Gastrocnemius medialis (tissue), 4 donors: ENCODE results near the gene SPAG4. TPM values are rescaled to one million over a fixed set of nuclear protein-coding genes. Genes with fewer than 3 reads are reported as not detected.

Experiments used
- ATAC-seq, 2 donors: fragments of 150-250 bp; one replicate each; pipeline ENCODE4 v1.9.1; 2016
- DNase-seq, 2 donors: peaks; one replicate each; pipeline ENCODE4 v3.0.0-alpha.2; 2019
- H3K27ac ChIP-seq, 4 donors: fragments of 200-600 bp; sonication (generic); 1 replicate in 1 of 4; 2 replicates in 3 of 4; pipeline ENCODE4 v1.5.1; 2016 to 2018; ENCODE audit warnings: mild to moderate bottlenecking in 2 of 4, moderate library complexity in 1 of 4
- H3K27me3 ChIP-seq, 3 donors: fragments of 200-600 bp; sonication (generic) in 2 of 3; 1 replicate in 1 of 3; 2 replicates in 2 of 3; pipeline versions ENCODE4 v1.5.1 to v1.6.0; 2016 to 2019; ENCODE audit warnings: mild to moderate bottlenecking in 1 of 3, moderate library complexity in 1 of 3
- H3K36me3 ChIP-seq, 2 donors: fragments of 200-600 bp; sonication (generic) in 1 of 2; one replicate each; pipeline ENCODE4 v1.5.1; 2017 to 2018
- H3K4me1 ChIP-seq, 2 donors: fragments of 200-600 bp; sonication (generic) in 1 of 2; one replicate each; pipeline ENCODE4 v1.5.1; 2016 to 2017; ENCODE audit warnings: mild to moderate bottlenecking in 2 of 2
- H3K4me3 ChIP-seq, 4 donors: fragments of 200-600 bp; sonication (generic) in 3 of 4; 1 replicate in 1 of 4; 2 replicates in 3 of 4; pipeline ENCODE4 v1.5.1; 2016 to 2019; ENCODE audit warnings: mild to moderate bottlenecking in 2 of 4
- H3K9me3 ChIP-seq, 3 donors: fragments of 200-600 bp; sonication (generic) in 2 of 3; 1 replicate in 1 of 3; 2 replicates in 2 of 3; pipeline ENCODE4 v1.5.1; 2016 to 2019
- CTCF ChIP-seq, 5 experiments: fragments of 450-650 bp in 3 of 5; fragments of 200-600 bp in 2 of 5; sonication (generic) in 2 of 5; IDR thresholded peaks in 4 of 5; conservative IDR thresholded peaks in 1 of 5; 1 replicate in 4 of 5; 2 replicates in 1 of 5; pipeline ENCODE4 v1.5.1; 2016 to 2019; ENCODE audit warnings: antibody characterized with exemption in 5 of 5, mild to moderate bottlenecking in 3 of 5, moderate library complexity in 3 of 5
- POLR2A ChIP-seq, 2 donors: fragments of 450-650 bp; IDR thresholded peaks; one replicate each; pipeline ENCODE4 v1.6.1; 2017; ENCODE audit warnings: antibody characterized with exemption in 2 of 2, mild to moderate bottlenecking in 2 of 2, moderate library complexity in 2 of 2
- in situ Hi-C, 4 donors: fragments of 200-750 bp; cut with MboI; loops; one replicate each; pipeline versions ENCODE4 v1.15.0 to v1.8.0; 2017; ENCODE audit warnings: low sequenced_read_pairs in 4 of 4
- intact Hi-C: fragments of 100-400 bp; cut with DNase I; formaldehyde crosslinking; loops from one replicate; pipeline ENCODE4 v1.15.1; 2023; ENCODE audit warnings: low total_unique reads
- total RNA-seq, 4 donors: library from RNA; depleted of rRNA; stranded (reverse); fragments of >200 nt; gene quantifications; one replicate each; pipeline versions ENCODE4 v1.1.0 to v1.2.3, GENCODE V29; 2016

SPAG4 gene
- total RNA-seq, 4 donors from 2014 or later: 0.91 to 1.4 TPM; not detected in 2

- intact Hi-C loops (no loop called here), in situ Hi-C loops (no loop called here)
- Histone ChIP-seq H3K27me3 (no peaks in the 10 kb centered on the region), H3K36me3 (peaks cover 0 to 21% of the 10 kb centered on the region in 2 donors), H3K27ac (no peak overlapping the region), H3K4me1 (peaks cover 37 to 46% of the 10 kb centered on the region in 2 donors), H3K9me3 (no peaks in the 10 kb centered on the region), H3K4me3 (no peak overlapping the region)
- no peak for ATAC-seq
- TF ChIP-seq POLR2A (IDR thresholded peaks at IDR 0.05): no peak
- no peak for TF ChIP-seq CTCF (IDR thresholded peaks at IDR 0.05 in 4 of 5, conservative IDR thresholded peaks at IDR 0.05 in 1 of 5)
- DNase-seq: no peak
Observed at GRCh38 chr20:35650632-35651031, 35.0 kb downstream of the SPAG4 start.

- in situ Hi-C loops (no loop called here), intact Hi-C loops (no loop called here)
- H3K36me3 ChIP-seq: peaks cover 0 to 21% of the 10 kb centered on the region in 2 donors
- no peaks in the 10 kb centered on the region for H3K9me3 ChIP-seq
- TF ChIP-seq CTCF (IDR thresholded peaks at IDR 0.05 in 4 of 5, conservative IDR thresholded peaks at IDR 0.05 in 1 of 5) (no peak), POLR2A (IDR thresholded peaks at IDR 0.05) (no peak)
- peak overlapping the region in 1 of 4 donors; percentile 29 for H3K27ac ChIP-seq
- H3K4me1 ChIP-seq: peaks cover 40 to 56% of the 10 kb centered on the region in 2 donors
- no peaks in the 10 kb centered on the region for H3K27me3 ChIP-seq
- H3K4me3 ChIP-seq: no peak overlapping the region
- ATAC-seq (no peak), DNase-seq (no peak)
Observed at GRCh38 chr20:35651958-35652357, 36.3 kb downstream of the SPAG4 start.

GRCh38 chr20:35652641-35653429 lies 37.2 kb downstream of the SPAG4 start:
- Histone ChIP-seq H3K36me3 (peaks cover 0 to 21% of the 10 kb centered on the region in 2 donors), H3K27ac (no peak overlapping the region), H3K27me3 (no peaks in the 10 kb centered on the region), H3K4me1 (peaks cover 47 to 65% of the 10 kb centered on the region in 2 donors), H3K9me3 (no peaks in the 10 kb centered on the region), H3K4me3 (no peak overlapping the region)
- in situ Hi-C loops: no loop called here
- no peak for DNase-seq
- intact Hi-C loops: no loop called here
- TF ChIP-seq POLR2A (IDR thresholded peaks at IDR 0.05) (no peak), CTCF (IDR thresholded peaks at IDR 0.05 in 4 of 5, conservative IDR thresholded peaks at IDR 0.05 in 1 of 5) (no peak)
- no peak for ATAC-seq

- Histone ChIP-seq H3K9me3 (no peaks in the 10 kb centered on the region), H3K27ac (no peak overlapping the region), H3K4me1 (peaks cover 47 to 66% of the 10 kb centered on the region in 2 donors), H3K27me3 (no peaks in the 10 kb centered on the region), H3K36me3 (peaks cover 0 to 21% of the 10 kb centered on the region in 2 donors), H3K4me3 (no peak overlapping the region)
- DNase-seq: no peak
- no peak for TF ChIP-seq POLR2A (IDR thresholded peaks at IDR 0.05)
- in situ Hi-C loops (no loop called here), intact Hi-C loops (no loop called here)
- no peak for ATAC-seq
Observed at GRCh38 chr20:35653430-35653734, 37.8 kb downstream of the SPAG4 start.

- Histone ChIP-seq H3K27ac (no peak overlapping the region), H3K27me3 (no peaks in the 10 kb centered on the region), H3K36me3 (peaks cover 0 to 21% of the 10 kb centered on the region in 2 donors), H3K4me3 (no peak overlapping the region), H3K4me1 (peaks cover 46 to 66% of the 10 kb centered on the region in 2 donors), H3K9me3 (no peaks in the 10 kb centered on the region)
- intact Hi-C loops: no loop called here
- TF ChIP-seq POLR2A (IDR thresholded peaks at IDR 0.05) (no peak), CTCF (IDR thresholded peaks at IDR 0.05 in 4 of 5, conservative IDR thresholded peaks at IDR 0.05 in 1 of 5) (no peak)
- in situ Hi-C loops: no loop called here
- DNase-seq: no peak
- ATAC-seq: no peak
Observed at GRCh38 chr20:35653893-35654292, 38.3 kb downstream of the SPAG4 start.
